Measurements from ENCODE around the gene GOLGB1. TPM values are rescaled to one million over a fixed set of nuclear protein-coding genes. Genes with fewer than 3 reads are reported as not detected.

The GOLGB1 gene
- total and polyA plus RNA-seq, 2 experiments from 2014 or later, result 32.6 to 54.3 TPM

DNA sequence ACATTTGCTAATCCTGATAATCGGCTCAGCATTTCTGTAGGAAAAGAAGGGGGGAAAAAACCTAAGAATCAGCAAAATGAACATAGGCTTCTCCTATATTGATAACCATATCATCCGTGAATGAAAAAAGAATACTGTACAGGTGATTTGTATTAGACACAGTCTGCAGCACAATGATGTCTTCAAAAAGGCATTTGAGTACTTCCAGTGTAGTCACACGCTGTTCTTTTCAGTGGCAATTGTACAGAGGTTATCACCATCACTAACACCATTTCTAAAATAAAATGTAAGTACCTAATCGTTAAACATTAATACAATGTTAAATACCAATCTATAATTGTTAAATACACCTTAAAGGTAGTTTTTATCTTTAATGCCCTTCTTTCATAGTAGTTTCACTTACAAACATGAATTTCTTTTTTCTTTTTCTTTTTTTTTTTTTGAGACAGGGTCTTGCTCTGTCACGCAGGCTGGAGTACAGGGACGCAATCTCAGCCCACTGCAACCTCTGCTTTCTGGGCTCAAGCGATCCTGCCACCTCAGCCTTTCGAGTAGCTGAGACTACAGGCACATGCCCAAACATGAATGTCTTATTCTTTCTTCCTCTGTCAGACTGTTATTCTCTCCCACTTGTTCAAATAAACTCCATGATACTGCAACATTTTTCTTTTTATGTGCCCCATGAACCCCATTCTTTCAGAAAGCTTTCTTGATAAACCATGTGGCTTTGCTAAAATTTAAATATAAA, 18.4 kb downstream of the GOLGB1 start:
- no peak overlapping the region for H3K9ac ChIP-seq
- H3K4me3 ChIP-seq, result no peak overlapping the region
- H3K27me3 ChIP-seq (replicated peaks; ENCODE audit: insufficient read depth), result no peaks in the 10 kb centered on the region
- no peak for TF ChIP-seq EZH2phosphoT487 (IDR thresholded peaks at IDR 0.05; ENCODE audit: insufficient read depth, low read depth)
- no peak for TF ChIP-seq EZH2 (IDR thresholded peaks at IDR 0.05; ENCODE audit: insufficient read depth, poor library complexity, severe bottlenecking)
- WGBS, 2 experiments (ENCODE audit: low coverage in 1 of 2, low lambda C conversion rate in 2 of 2, missing lambda C conversion rate in 2 of 2), result 83 to 84% methylated on average over 8 of the region's 8 CpGs
- H3K4me2 ChIP-seq (ENCODE audit: unreplicated experiment), result no peak overlapping the region
- peaks cover 17% of the 10 kb centered on the region for H3K4me1 ChIP-seq (ENCODE audit: insufficient read depth)
- H3K9me2 ChIP-seq (ENCODE audit: insufficient read depth), result no peaks in the 10 kb centered on the region
- H3K9me3 ChIP-seq (ENCODE audit: low read depth), result no peaks in the 10 kb centered on the region
- H3K27ac ChIP-seq, result no peak overlapping the region
- H3F3A ChIP-seq (ENCODE audit: insufficient read depth), result no peaks in the 10 kb centered on the region
- peaks cover 88% of the 10 kb centered on the region for H3K79me2 ChIP-seq (ENCODE audit: insufficient read depth)
- H3K36me3 ChIP-seq (ENCODE audit: low read depth), result peaks cover 30% of the 10 kb centered on the region
- H4K20me1 ChIP-seq (ENCODE audit: insufficient read depth), result no peaks in the 10 kb centered on the region
- no peak overlapping the region for H2AFZ ChIP-seq
- in situ Hi-C loops (cut with MboI), result no loop called here
- no peak for DNase-seq

DNA sequence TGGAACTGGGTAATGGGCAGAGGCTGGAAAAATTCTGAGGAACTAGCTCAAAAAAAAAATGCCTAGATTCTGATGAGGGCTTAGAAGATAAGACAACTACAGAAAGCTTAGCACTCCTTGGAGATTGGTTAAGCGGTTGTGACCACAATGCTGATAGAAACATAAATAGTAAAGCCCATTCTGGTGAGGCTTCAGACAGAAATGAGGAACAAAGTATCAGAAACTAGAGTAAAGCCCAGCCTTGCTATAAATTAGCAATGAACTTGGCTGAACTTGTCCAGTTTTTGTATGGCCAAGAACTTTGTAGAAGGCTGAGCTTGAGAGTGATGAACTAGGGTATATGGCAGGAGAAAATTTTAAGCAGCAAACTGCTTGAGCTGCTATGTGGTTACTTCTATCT, 25.4 kb downstream of the GOLGB1 start:
- in situ Hi-C loops (cut with MboI), result no loop called here
- 91 to 100% methylated on average over 1 of the region's 1 CpG for WGBS, 2 experiments (ENCODE audit: low coverage in 1 of 2, low lambda C conversion rate in 2 of 2, missing lambda C conversion rate in 2 of 2)
- peaks cover 83% of the 10 kb centered on the region for H3K36me3 ChIP-seq (ENCODE audit: low read depth)

DNA sequence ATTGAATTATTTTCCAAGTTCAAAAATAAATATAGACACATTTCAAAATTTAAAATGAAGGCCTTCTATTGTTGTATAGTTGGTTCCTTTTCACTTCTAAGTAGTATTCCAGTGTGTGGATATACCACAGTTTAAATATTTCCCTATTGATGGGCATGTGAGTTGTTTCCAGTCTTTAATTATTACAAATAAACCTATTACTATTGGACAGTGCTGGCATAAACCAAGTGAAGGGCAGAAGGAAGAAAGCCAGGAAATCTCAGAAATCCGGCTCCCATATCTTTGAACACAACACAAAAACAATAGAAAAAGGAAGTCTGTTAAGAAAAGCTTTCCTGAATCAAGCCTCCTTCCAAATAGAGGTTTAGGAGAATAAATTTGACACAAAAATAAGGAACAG, 26.1 kb downstream of the GOLGB1 start:
- 96 to 100% methylated on average over 1 of the region's 1 CpG for WGBS, 2 experiments (ENCODE audit: low coverage in 1 of 2, low lambda C conversion rate in 2 of 2, missing lambda C conversion rate in 2 of 2)
- H3K4me2 ChIP-seq (ENCODE audit: unreplicated experiment), result no peak overlapping the region
- no peaks in the 10 kb centered on the region for H3K9me2 ChIP-seq (ENCODE audit: insufficient read depth)
- no peak for DNase-seq
- H3K27me3 ChIP-seq (replicated peaks; ENCODE audit: insufficient read depth), result no peaks in the 10 kb centered on the region
- H3K9ac ChIP-seq, result no peak overlapping the region
- in situ Hi-C loops (cut with MboI), result no loop called here
- peaks cover 82% of the 10 kb centered on the region for H3K36me3 ChIP-seq (ENCODE audit: low read depth)
- no peak for TF ChIP-seq EZH2 (IDR thresholded peaks at IDR 0.05; ENCODE audit: insufficient read depth, poor library complexity, severe bottlenecking)
- TF ChIP-seq EZH2phosphoT487 (IDR thresholded peaks at IDR 0.05; ENCODE audit: insufficient read depth, low read depth), result no peak
- no peak overlapping the region for H3K27ac ChIP-seq
- H3F3A ChIP-seq (ENCODE audit: insufficient read depth), result no peaks in the 10 kb centered on the region
- no peak overlapping the region for H2AFZ ChIP-seq
- H3K4me1 ChIP-seq (ENCODE audit: insufficient read depth), result no peaks in the 10 kb centered on the region
- H3K79me2 ChIP-seq (ENCODE audit: insufficient read depth), result peaks cover 35% of the 10 kb centered on the region
- H3K4me3 ChIP-seq, result no peak overlapping the region
- H4K20me1 ChIP-seq (ENCODE audit: insufficient read depth), result no peaks in the 10 kb centered on the region
- H3K9me3 ChIP-seq (ENCODE audit: low read depth), result no peaks in the 10 kb centered on the region

More for the DNA sequence above, 25.4 kb downstream of the GOLGB1 start:
- TF ChIP-seq EZH2 (IDR thresholded peaks at IDR 0.05; ENCODE audit: insufficient read depth, poor library complexity, severe bottlenecking) (no peak), EZH2phosphoT487 (IDR thresholded peaks at IDR 0.05; ENCODE audit: insufficient read depth, low read depth) (no peak)
- Histone ChIP-seq H2AFZ (no peak overlapping the region), H3K9me2 (ENCODE audit: insufficient read depth) (no peaks in the 10 kb centered on the region), H3K79me2 (ENCODE audit: insufficient read depth) (peaks cover 41% of the 10 kb centered on the region), H3K4me2 (ENCODE audit: unreplicated experiment) (no peak overlapping the region), H3K27ac (no peak overlapping the region), H3K4me3 (no peak overlapping the region), H3K9me3 (ENCODE audit: low read depth) (no peaks in the 10 kb centered on the region), H3K4me1 (ENCODE audit: insufficient read depth) (no peaks in the 10 kb centered on the region), H3K9ac (no peak overlapping the region), H4K20me1 (ENCODE audit: insufficient read depth) (no peaks in the 10 kb centered on the region), H3K27me3 (replicated peaks; ENCODE audit: insufficient read depth) (no peaks in the 10 kb centered on the region), H3F3A (ENCODE audit: insufficient read depth) (no peaks in the 10 kb centered on the region)
- no peak for DNase-seq

DNA sequence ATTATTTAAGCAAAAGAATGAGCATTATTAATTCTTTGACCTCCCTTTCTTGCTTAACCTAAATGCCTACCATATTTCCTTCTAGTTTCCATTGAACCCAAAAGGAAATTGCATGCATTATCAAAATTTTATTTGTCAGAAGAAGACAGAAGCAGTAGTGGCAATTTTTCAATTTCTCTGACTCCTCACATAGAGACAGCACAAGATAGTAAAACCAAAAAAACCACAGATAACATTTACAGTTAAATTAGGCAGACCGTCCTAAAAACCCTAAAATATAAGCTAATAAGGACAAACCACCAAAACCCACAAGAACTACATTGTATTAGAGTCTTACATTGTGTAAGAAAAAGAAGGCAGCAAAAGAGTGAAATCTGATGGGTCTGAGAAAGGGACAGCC, 27.1 kb downstream of the GOLGB1 start:
- peaks cover 82% of the 10 kb centered on the region for H3K36me3 ChIP-seq (ENCODE audit: low read depth)
- H3K27ac ChIP-seq, result no peak overlapping the region
- H4K20me1 ChIP-seq (ENCODE audit: insufficient read depth), result no peaks in the 10 kb centered on the region
- H3K27me3 ChIP-seq (replicated peaks; ENCODE audit: insufficient read depth), result no peaks in the 10 kb centered on the region
- DNase-seq, result no peak
- H3K9ac ChIP-seq, result no peak overlapping the region
- TF ChIP-seq EZH2 (IDR thresholded peaks at IDR 0.05; ENCODE audit: insufficient read depth, poor library complexity, severe bottlenecking) (no peak), EZH2phosphoT487 (IDR thresholded peaks at IDR 0.05; ENCODE audit: insufficient read depth, low read depth) (no peak)
- no peaks in the 10 kb centered on the region for H3F3A ChIP-seq (ENCODE audit: insufficient read depth)
- no peak overlapping the region for H3K4me2 ChIP-seq (ENCODE audit: unreplicated experiment)
- no peaks in the 10 kb centered on the region for H3K4me1 ChIP-seq (ENCODE audit: insufficient read depth)
- no peak overlapping the region for H3K4me3 ChIP-seq
- no peaks in the 10 kb centered on the region for H3K9me3 ChIP-seq (ENCODE audit: low read depth)
- no peaks in the 10 kb centered on the region for H3K9me2 ChIP-seq (ENCODE audit: insufficient read depth)
- in situ Hi-C loops (cut with MboI), result no loop called here
- WGBS, 2 experiments (ENCODE audit: low coverage in 1 of 2, low lambda C conversion rate in 2 of 2, missing lambda C conversion rate in 2 of 2), result 81 to 90% methylated on average over 1 of the region's 1 CpG
- H3K79me2 ChIP-seq (ENCODE audit: insufficient read depth), result peaks cover 24% of the 10 kb centered on the region
- no peak overlapping the region for H2AFZ ChIP-seq
